ENCODE results near the gene SECTM1.

Gene SECTM1

DNA sequence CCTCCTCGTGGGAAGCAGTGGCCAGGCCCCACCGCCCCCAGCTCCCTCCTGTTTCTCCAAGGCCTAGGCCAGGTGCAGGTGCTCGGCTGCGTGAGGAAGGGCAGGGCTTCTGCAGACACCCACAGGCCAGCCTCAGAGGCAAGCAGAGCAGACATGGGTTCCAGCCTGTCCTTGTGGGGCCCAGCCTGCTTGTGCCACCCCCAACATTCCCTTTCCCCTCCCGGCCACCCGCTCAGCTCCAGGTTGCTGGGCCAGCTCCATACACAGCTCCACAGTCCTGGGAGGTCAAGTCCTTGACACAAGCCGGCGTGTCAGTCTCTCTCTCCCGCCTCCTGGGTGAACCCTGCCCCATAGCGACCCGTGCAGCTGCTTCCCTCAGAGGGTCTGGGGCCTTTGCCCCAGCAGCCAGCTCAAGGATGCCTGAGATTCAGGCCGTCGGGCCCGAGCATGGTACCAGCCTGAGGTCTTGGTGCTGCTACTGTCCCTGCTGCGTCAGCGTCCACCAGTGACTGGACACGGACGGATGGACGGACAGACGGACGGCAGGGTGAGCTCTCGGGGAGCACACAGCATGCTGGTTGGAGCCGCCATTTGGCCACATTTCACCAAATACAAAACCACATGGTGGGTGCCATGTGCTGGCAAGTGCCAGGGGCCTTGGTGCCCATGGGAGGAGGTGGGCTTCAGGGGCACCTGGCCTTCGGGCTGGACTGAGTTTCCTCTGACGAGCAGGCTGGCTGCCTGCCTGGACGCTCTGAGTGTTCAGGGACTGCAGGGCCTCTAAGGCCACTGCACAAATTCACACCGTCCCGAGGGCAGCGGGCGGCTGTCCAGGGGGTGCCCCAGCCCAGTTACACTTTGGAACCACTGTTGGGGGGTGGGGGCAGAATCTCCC is 8.0 kb downstream of the SECTM1 start:
- WGBS, 2 experiments: 92% methylated on average over 30 of the region's 30 CpGs
- Histone ChIP-seq H3K27ac (ENCODE audit: insufficient read depth, low read depth, low read length, poor library complexity, severe bottlenecking) (no peak overlapping the region), H3K27me3 (ENCODE audit: control insufficient read depth, insufficient read depth, low read length, poor library complexity, severe bottlenecking) (peaks cover 37% of the 10 kb centered on the region), H3K4me1 (ENCODE audit: control insufficient read depth, insufficient read depth, low read length) (peaks cover 25% of the 10 kb centered on the region), H3K9me3 (ENCODE audit: control insufficient read depth, low read length) (no peaks in the 10 kb centered on the region), H3K4me3 (ENCODE audit: insufficient read depth, low read depth, low read length) (no peak overlapping the region), H3K36me3 (ENCODE audit: control insufficient read depth, insufficient read depth, low read length) (no peaks in the 10 kb centered on the region)

DNA sequence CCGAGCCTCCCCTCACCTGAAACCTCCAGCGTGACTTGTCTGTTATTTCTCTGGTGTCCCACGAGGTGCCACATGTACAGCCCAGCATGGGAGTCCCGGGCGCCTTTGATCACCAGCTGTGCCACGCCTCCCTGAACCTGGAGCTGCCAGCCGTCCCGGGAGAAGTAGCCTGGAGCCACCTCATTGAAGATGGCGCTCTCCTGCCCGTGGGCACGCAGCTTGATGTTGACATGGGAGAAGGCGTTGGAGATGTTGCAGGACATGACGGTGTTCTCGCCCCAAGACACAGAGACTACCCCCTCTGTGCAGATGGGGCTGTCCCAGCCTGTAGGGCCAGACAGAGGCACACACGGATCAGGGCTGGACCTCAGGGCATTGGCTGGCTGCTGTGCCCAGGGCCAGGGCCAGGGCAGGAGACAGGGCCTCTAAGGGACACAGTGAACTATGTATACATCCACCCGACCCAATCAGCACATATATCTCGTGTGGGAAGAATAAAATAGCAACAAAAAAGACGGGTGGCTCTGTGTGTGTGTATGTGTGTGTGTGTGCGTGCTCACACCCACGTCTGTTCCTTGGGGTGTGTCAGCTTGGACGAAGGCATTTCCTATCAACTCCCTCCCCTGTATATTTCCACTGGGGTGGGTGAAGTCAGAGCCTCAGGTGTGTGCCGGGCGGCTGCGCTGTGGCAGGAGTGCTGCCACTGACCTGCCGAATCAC is 8.8 kb downstream of the SECTM1 start:
- Histone ChIP-seq H3K36me3 (ENCODE audit: control insufficient read depth, insufficient read depth, low read length) (no peaks in the 10 kb centered on the region), H3K27ac (ENCODE audit: insufficient read depth, low read depth, low read length, poor library complexity, severe bottlenecking) (no peak overlapping the region), H3K4me3 (ENCODE audit: insufficient read depth, low read depth, low read length) (no peak overlapping the region), H3K9me3 (ENCODE audit: control insufficient read depth, low read length) (no peaks in the 10 kb centered on the region), H3K4me1 (ENCODE audit: control insufficient read depth, insufficient read depth, low read length) (peaks cover 25% of the 10 kb centered on the region), H3K27me3 (ENCODE audit: control insufficient read depth, insufficient read depth, low read length, poor library complexity, severe bottlenecking) (peaks cover 29% of the 10 kb centered on the region)
- 83 to 84% methylated on average over 25 of the region's 25 CpGs for WGBS, 2 experiments

DNA sequence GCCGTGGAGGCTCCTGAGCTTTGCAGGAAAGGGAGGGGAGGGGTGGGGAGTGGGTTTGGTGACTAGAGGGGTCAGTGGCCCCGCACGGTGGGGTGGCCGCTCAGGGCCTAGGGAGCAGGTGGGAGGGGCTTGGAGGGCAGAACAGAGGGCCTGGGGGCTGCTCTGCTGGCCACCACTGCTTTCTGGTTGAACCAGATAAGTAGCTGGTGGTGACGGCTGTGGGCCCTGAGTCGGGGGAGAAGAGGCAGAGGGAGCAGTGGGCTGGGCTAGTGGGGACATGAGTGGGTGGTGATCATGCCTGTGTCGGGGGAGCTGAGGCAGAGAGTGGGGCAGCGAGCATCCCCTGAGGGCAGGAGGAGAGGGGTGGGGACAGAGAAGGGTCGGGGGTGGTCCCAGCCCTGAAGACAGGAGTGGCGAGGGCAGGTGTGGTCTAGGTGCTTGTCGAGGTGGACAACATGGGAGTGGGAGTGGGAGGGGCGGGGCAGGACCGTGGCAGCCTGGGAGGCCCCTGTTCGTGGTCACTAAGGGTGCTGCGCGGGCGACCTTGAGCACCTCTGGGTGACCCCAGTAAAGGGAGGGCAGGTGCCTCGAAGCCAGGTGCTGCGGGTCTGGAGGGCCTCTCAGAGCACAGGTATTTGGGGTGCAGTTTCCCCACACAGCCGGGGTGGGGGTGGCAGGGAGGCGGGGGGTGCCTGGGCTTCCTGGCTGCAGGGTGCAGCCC is 9.9 kb downstream of the SECTM1 start:
- H3K27me3 ChIP-seq (ENCODE audit: control insufficient read depth, insufficient read depth, low read length, poor library complexity, severe bottlenecking): peaks cover 21% of the 10 kb centered on the region
- peaks cover 25% of the 10 kb centered on the region for H3K4me1 ChIP-seq (ENCODE audit: control insufficient read depth, insufficient read depth, low read length)
- H3K4me3 ChIP-seq (ENCODE audit: insufficient read depth, low read depth, low read length): no peak overlapping the region
- H3K27ac ChIP-seq (ENCODE audit: insufficient read depth, low read depth, low read length, poor library complexity, severe bottlenecking): no peak overlapping the region
- no peaks in the 10 kb centered on the region for H3K9me3 ChIP-seq (ENCODE audit: control insufficient read depth, low read length)
- 83 to 84% methylated on average over 21 of the region's 21 CpGs for WGBS, 2 experiments
- H3K36me3 ChIP-seq (ENCODE audit: control insufficient read depth, insufficient read depth, low read length): no peaks in the 10 kb centered on the region

GRCh38 chr17:82322526-82323453 is 10.8 kb downstream of the SECTM1 start:
- WGBS, 2 experiments: 87 to 88% methylated on average over 28 of the region's 28 CpGs
- H3K27me3 ChIP-seq (ENCODE audit: control insufficient read depth, insufficient read depth, low read length, poor library complexity, severe bottlenecking): peaks cover 14% of the 10 kb centered on the region
- no peak overlapping the region for H3K4me3 ChIP-seq (ENCODE audit: insufficient read depth, low read depth, low read length)
- H3K27ac ChIP-seq (ENCODE audit: insufficient read depth, low read depth, low read length, poor library complexity, severe bottlenecking): no peak overlapping the region
- no peaks in the 10 kb centered on the region for H3K36me3 ChIP-seq (ENCODE audit: control insufficient read depth, insufficient read depth, low read length)
- H3K4me1 ChIP-seq (ENCODE audit: control insufficient read depth, insufficient read depth, low read length): peaks cover 21% of the 10 kb centered on the region
- no peaks in the 10 kb centered on the region for H3K9me3 ChIP-seq (ENCODE audit: control insufficient read depth, low read length)

GRCh38 chr17:82321947-82322466 is 11.6 kb downstream of the SECTM1 start:
- Histone ChIP-seq H3K36me3 (ENCODE audit: control insufficient read depth, insufficient read depth, low read length) (no peaks in the 10 kb centered on the region), H3K9me3 (ENCODE audit: control insufficient read depth, low read length) (no peaks in the 10 kb centered on the region), H3K4me1 (ENCODE audit: control insufficient read depth, insufficient read depth, low read length) (peaks cover 14% of the 10 kb centered on the region), H3K27ac (ENCODE audit: insufficient read depth, low read depth, low read length, poor library complexity, severe bottlenecking) (no peak overlapping the region), H3K27me3 (ENCODE audit: control insufficient read depth, insufficient read depth, low read length, poor library complexity, severe bottlenecking) (peaks cover 10% of the 10 kb centered on the region), H3K4me3 (ENCODE audit: insufficient read depth, low read depth, low read length) (no peak overlapping the region)
- 93% methylated on average over 21 of the region's 21 CpGs for WGBS, 2 experiments

- Histone ChIP-seq H3K36me3 (ENCODE audit: control insufficient read depth, insufficient read depth, low read length) (no peaks in the 10 kb centered on the region), H3K4me1 (ENCODE audit: control insufficient read depth, insufficient read depth, low read length) (peaks cover 13% of the 10 kb centered on the region), H3K4me3 (ENCODE audit: insufficient read depth, low read depth, low read length) (no peak overlapping the region), H3K27me3 (ENCODE audit: control insufficient read depth, insufficient read depth, low read length, poor library complexity, severe bottlenecking) (peaks cover 5% of the 10 kb centered on the region), H3K27ac (ENCODE audit: insufficient read depth, low read depth, low read length, poor library complexity, severe bottlenecking) (no peak overlapping the region), H3K9me3 (ENCODE audit: control insufficient read depth, low read length) (no peaks in the 10 kb centered on the region)
- WGBS, 2 experiments: 56 to 57% methylated on average over 65 of the region's 65 CpGs
These were observed 12.3 kb downstream of the SECTM1 start for GRCh38 chr17:82320956-82321927.

DNA sequence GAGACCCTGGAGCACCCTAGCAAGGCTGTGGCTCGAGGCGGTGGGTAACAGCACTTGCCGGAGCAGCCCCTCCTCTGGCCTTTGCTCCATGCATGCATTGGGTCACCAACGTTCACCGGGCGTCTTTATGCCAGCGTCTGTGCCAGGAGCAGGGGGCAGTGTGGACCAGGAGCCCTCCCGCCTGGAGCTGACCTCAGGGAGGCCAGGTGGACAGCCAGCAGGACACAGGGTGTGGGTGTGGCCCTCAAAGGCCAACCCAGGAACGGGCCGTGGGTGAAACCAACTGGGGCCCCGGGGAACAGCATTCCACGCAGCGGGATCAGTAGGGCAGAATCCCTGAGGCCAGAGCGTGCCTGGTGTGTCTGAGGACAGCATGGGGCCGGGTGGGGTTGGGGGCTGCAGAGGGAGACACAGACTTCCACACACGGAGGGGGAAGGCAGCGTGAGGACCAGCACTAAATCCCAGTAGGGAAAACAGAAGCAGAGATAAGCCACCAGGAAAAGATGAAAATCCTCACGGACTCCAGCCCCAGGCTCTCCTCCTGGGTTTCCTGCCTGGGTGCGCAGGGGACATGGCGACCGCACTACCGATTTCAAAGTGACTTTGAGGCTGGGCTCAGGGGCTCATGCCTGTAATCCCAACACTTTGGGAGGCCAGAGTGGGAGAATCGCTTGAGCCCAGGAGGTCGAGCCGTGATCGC is 13.3 kb downstream of the SECTM1 start:
- no peak overlapping the region for H3K27ac ChIP-seq (ENCODE audit: insufficient read depth, low read depth, low read length, poor library complexity, severe bottlenecking)
- peaks cover 5% of the 10 kb centered on the region for H3K27me3 ChIP-seq (ENCODE audit: control insufficient read depth, insufficient read depth, low read length, poor library complexity, severe bottlenecking)
- H3K9me3 ChIP-seq (ENCODE audit: control insufficient read depth, low read length): no peaks in the 10 kb centered on the region
- no peak overlapping the region for H3K4me3 ChIP-seq (ENCODE audit: insufficient read depth, low read depth, low read length)
- no peaks in the 10 kb centered on the region for H3K36me3 ChIP-seq (ENCODE audit: control insufficient read depth, insufficient read depth, low read length)
- 88 to 89% methylated on average over 26 of the region's 26 CpGs for WGBS, 2 experiments
- peaks cover 22% of the 10 kb centered on the region for H3K4me1 ChIP-seq (ENCODE audit: control insufficient read depth, insufficient read depth, low read length)

DNA sequence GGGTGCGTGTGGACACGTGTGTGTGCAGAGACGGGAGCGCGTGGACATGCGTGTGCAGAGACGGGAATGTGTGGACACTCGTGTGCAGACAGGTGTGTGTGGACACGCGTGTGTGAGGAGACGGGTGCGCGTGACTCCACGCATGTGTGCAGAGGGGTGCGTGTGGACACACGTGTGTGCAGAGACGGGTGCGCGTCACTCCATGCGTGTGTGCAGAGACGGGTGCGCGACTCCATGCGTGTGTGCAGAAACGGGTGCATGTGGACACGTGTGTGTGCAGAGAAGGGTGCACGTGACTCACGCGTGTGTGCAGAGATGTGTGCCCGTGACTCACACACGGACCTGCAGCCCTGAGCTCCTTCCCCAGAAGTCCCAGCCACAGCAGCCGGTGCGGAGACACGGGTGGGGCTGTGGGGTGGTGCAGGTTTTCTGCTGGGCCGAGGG is 13.9 kb downstream of the SECTM1 start:
- no peaks in the 10 kb centered on the region for H3K9me3 ChIP-seq (ENCODE audit: control insufficient read depth, low read length)
- H3K27ac ChIP-seq (ENCODE audit: insufficient read depth, low read depth, low read length, poor library complexity, severe bottlenecking): no peak overlapping the region
- 96% methylated on average over 35 of the region's 35 CpGs for WGBS, 2 experiments
- H3K4me3 ChIP-seq (ENCODE audit: insufficient read depth, low read depth, low read length): no peak overlapping the region
- peaks cover 5% of the 10 kb centered on the region for H3K27me3 ChIP-seq (ENCODE audit: control insufficient read depth, insufficient read depth, low read length, poor library complexity, severe bottlenecking)
- no peaks in the 10 kb centered on the region for H3K36me3 ChIP-seq (ENCODE audit: control insufficient read depth, insufficient read depth, low read length)
- H3K4me1 ChIP-seq (ENCODE audit: control insufficient read depth, insufficient read depth, low read length): peaks cover 22% of the 10 kb centered on the region
